Hepatocyte (in vitro differentiated cells): Measurements from ENCODE around the gene DIAPH2. TPM values are rescaled to one million over a fixed set of nuclear protein-coding genes. Genes with fewer than 3 reads are reported as not detected.

Experiments used
- DNase-seq: peaks from one replicate; pipeline ENCODE4 v3.0.0-alpha.2; 2016; ENCODE audit warnings: low spot score
- H2AFZ ChIP-seq: fragments of 200-600 bp; sonication (generic); 2 replicates; pipeline ENCODE4 v1.6.0; 2016; ENCODE audit warnings: antibody characterized with exemption, mild to moderate bottlenecking
- H3K27ac ChIP-seq: fragments of 200-600 bp; sonication (generic); 2 replicates; pipeline ENCODE4 v1.5.1; 2016; ENCODE audit warnings: mild to moderate bottlenecking
- H3K27me3 ChIP-seq: fragments of 200-600 bp; sonication (generic); 2 replicates; pipeline ENCODE4 v1.6.1; 2016
- H3K36me3 ChIP-seq: fragments of 200-600 bp; sonication (generic); replicated peaks from 2 replicates; pipeline ENCODE4 v1.5.1; 2016; ENCODE audit warnings: low read depth; ENCODE audit not compliant: insufficient read depth
- H3K4me1 ChIP-seq: fragments of 200-600 bp; sonication (generic); 2 replicates; pipeline ENCODE4 v1.5.1; 2016; ENCODE audit warnings: mild to moderate bottlenecking, moderate library complexity; ENCODE audit not compliant: insufficient read depth
- H3K4me2 ChIP-seq: fragments of 200-600 bp; sonication (generic); 2 replicates; pipeline ENCODE4 v1.6.0; 2016
- H3K4me3 ChIP-seq: fragments of 200-600 bp; sonication (generic); 2 replicates; pipeline ENCODE4 v1.5.1; 2016; ENCODE audit warnings: mild to moderate bottlenecking
- H3K79me2 ChIP-seq: fragments of 200-600 bp; sonication (generic); 2 replicates; pipeline ENCODE4 v1.6.0; 2017; ENCODE audit warnings: mild to moderate bottlenecking
- H3K9me2 ChIP-seq: fragments of 200-600 bp; sonication (generic); replicated peaks from 2 replicates; pipeline ENCODE4 v1.6.0; 2017; ENCODE audit warnings: mild to moderate bottlenecking; ENCODE audit not compliant: insufficient read depth
- H3K9me3 ChIP-seq: fragments of 200-600 bp; sonication (generic); 2 replicates; pipeline ENCODE4 v1.5.1; 2016; ENCODE audit warnings: low read depth, mild to moderate bottlenecking
- H4K20me1 ChIP-seq: fragments of 200-600 bp; sonication (generic); 2 replicates; pipeline ENCODE4 v1.6.0; 2016; ENCODE audit warnings: mild to moderate bottlenecking; ENCODE audit not compliant: insufficient read depth, poor library complexity, severe bottlenecking
- CTCF ChIP-seq: fragments of 200-600 bp; sonication (generic); IDR thresholded peaks from 2 replicates; pipeline ENCODE4 v1.5.1; 2016; ENCODE audit warnings: antibody characterized with exemption, mild to moderate bottlenecking; ENCODE audit not compliant: poor library complexity
- EZH2 ChIP-seq: fragments of 200-600 bp; sonication (generic); IDR thresholded peaks from 2 replicates; pipeline ENCODE4 v1.6.1; 2016; ENCODE audit warnings: antibody characterized with exemption, mild to moderate bottlenecking, borderline replicate concordance
- EZH2phosphoT487 ChIP-seq: fragments of 200-600 bp; sonication (generic); IDR thresholded peaks from one replicate; pipeline ENCODE4 v1.6.1; 2018; ENCODE audit warnings: antibody characterized with exemption, mild to moderate bottlenecking, low read depth, moderate library complexity; ENCODE audit not compliant: unreplicated experiment, severe bottlenecking
- WGBS: methylation state at CpG from one replicate; pipeline ENCODE4 v1.1.6; 2016; ENCODE audit warnings: low lambda C conversion rate; ENCODE audit errors: missing lambda C conversion rate; 5-methylcytosine and 5-hydroxymethylcytosine counted together
- polyA plus RNA-seq: library from polyadenylated mRNA; unstranded; fragments of >200 nt; fragmentation: Nextera tagmentation; extraction: Ambion mirVana; gene quantifications from 2 replicates; pipeline ENCODE4 v1.2.1, GENCODE V29; 2016
- total RNA-seq: library from RNA; depleted of rRNA; stranded (reverse); fragments of >200 nt; gene quantifications from 2 replicates; pipeline ENCODE4 v1.2.3, GENCODE V29; 2014

DIAPH2 gene
- total and polyA plus RNA-seq, 2 experiments from 2014 or later: 14.8 to 32.4 TPM

DNA sequence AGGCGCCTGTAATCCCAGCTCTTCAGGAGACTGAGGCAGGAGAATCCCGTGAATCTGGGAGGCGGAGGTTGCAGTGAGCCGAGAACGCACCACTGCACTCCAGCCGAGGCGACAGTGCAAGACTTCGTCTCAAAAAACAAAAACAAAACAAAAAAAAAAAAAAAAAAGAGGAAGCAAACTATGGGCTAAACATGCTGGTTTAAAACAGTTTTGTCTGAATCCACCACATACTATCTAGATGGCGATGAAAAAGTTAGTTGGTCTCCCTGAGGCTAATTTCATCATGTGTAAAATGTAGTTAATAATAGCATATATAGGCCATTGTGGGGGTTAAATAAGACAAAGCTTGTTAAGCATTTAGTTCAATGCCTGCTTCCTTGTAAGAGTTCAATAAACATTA, 650.2 kb downstream of the DIAPH2 start:
- no peak overlapping the region for H2AFZ ChIP-seq
- no peaks in the 10 kb centered on the region for H3K4me1 ChIP-seq
- H3K9me2 ChIP-seq: no peaks in the 10 kb centered on the region
- no peak for TF ChIP-seq EZH2phosphoT487
- no peaks in the 10 kb centered on the region for H3K9me3 ChIP-seq
- no peak overlapping the region for H3K4me3 ChIP-seq
- no peaks in the 10 kb centered on the region for H3K27me3 ChIP-seq
- no peaks in the 10 kb centered on the region for H3K79me2 ChIP-seq
- DNase-seq: no peak
- H3K36me3 ChIP-seq: no peaks in the 10 kb centered on the region
- no peaks in the 10 kb centered on the region for H4K20me1 ChIP-seq
- WGBS: 98% methylated on average over 9 of the region's 9 CpGs
- no peak overlapping the region for H3K27ac ChIP-seq
- H3K4me2 ChIP-seq: no peak overlapping the region

DNA sequence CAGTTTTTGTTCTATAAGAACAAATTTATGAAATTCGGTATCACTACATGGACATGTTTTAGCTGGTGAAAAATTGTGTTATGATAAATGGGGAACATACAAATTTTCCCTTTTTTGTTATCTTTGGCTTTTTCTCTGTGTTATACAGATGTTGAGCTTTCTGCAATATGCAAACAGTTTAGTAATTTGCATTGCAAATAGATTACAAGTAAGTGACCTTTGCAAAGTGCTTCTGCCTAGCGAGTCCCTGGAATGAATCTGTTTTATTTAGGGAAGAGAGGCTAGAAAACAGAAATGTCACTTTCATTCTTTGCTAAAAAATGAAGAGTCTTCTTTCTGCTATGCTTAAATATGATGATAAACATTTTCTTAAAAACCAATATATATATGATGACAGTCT, 660.1 kb downstream of the DIAPH2 start:
- no peak overlapping the region for H3K27ac ChIP-seq
- DNase-seq: no peak
- H3K27me3 ChIP-seq: no peaks in the 10 kb centered on the region
- H2AFZ ChIP-seq: no peak overlapping the region
- no peaks in the 10 kb centered on the region for H3K4me1 ChIP-seq
- H4K20me1 ChIP-seq: no peaks in the 10 kb centered on the region
- H3K36me3 ChIP-seq: no peaks in the 10 kb centered on the region
- no peak for TF ChIP-seq EZH2
- TF ChIP-seq EZH2phosphoT487: no peak
- TF ChIP-seq CTCF: no peak
- no peaks in the 10 kb centered on the region for H3K79me2 ChIP-seq
- H3K4me2 ChIP-seq: peak overlapping the region; percentile 7
- no peak overlapping the region for H3K4me3 ChIP-seq
- WGBS: 43% methylated on average over 2 of the region's 2 CpGs
- no peaks in the 10 kb centered on the region for H3K9me3 ChIP-seq
- no peaks in the 10 kb centered on the region for H3K9me2 ChIP-seq

- H3K4me1 ChIP-seq: no peaks in the 10 kb centered on the region
- H3K36me3 ChIP-seq: no peaks in the 10 kb centered on the region
- DNase-seq: no peak
- H2AFZ ChIP-seq: no peak overlapping the region
- H3K4me3 ChIP-seq: no peak overlapping the region
- TF ChIP-seq EZH2phosphoT487 (no peak), CTCF (no peak), EZH2 (no peak)
- no peaks in the 10 kb centered on the region for H3K79me2 ChIP-seq
- H3K27me3 ChIP-seq: no peaks in the 10 kb centered on the region
- no peaks in the 10 kb centered on the region for H3K9me3 ChIP-seq
- H4K20me1 ChIP-seq: no peaks in the 10 kb centered on the region
- H3K9me2 ChIP-seq: no peaks in the 10 kb centered on the region
- H3K4me2 ChIP-seq: no peak overlapping the region
- no peak overlapping the region for H3K27ac ChIP-seq
- WGBS: 95% methylated on average over 2 of the region's 2 CpGs
These were observed 674.3 kb downstream of the DIAPH2 start for GRCh38 chrX:97358941-97359340.

DNA sequence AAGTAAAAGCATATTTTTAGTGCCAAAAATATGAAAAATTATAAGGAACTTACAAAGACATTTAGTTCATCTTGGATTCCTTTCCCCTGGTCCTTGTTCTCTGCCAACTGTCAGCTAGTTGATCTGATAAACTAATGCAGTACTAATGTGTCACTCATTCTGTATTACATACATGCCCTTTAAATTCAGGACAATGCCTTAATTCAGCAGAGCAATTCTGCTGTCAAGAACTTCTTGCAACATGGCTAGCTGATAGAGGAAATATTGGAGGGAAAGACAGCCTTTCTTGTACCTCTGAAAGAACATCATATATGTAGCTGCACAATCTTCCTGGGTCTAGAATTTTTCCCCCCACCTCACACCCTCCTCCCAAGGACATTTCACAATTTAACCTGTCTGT, 679.2 kb downstream of the DIAPH2 start:
- no peak overlapping the region for H2AFZ ChIP-seq
- H3K4me3 ChIP-seq: no peak overlapping the region
- no peak for TF ChIP-seq EZH2phosphoT487
- no peak for TF ChIP-seq CTCF
- TF ChIP-seq EZH2: no peak
- no peak overlapping the region for H3K27ac ChIP-seq
- H3K4me1 ChIP-seq: no peaks in the 10 kb centered on the region
- H3K79me2 ChIP-seq: no peaks in the 10 kb centered on the region
- H3K4me2 ChIP-seq: no peak overlapping the region
- H4K20me1 ChIP-seq: no peaks in the 10 kb centered on the region
- H3K27me3 ChIP-seq: no peaks in the 10 kb centered on the region
- no peak for DNase-seq
- H3K9me2 ChIP-seq: no peaks in the 10 kb centered on the region
- H3K36me3 ChIP-seq: no peaks in the 10 kb centered on the region
- H3K9me3 ChIP-seq: no peaks in the 10 kb centered on the region
